Mammary epithelial cell (primary cell): ENCODE data around the gene TARP.

Experiments
- CTCF ChIP-seq, 2 donors: IDR thresholded peaks in 1 of 2; conservative IDR thresholded peaks in 1 of 2; 2 replicates each; pipeline ENCODE4 v1.5.1; 2011 to 2012; ENCODE audit warnings: inconsistent platforms in 2 of 2, low read length in 2 of 2, mild to moderate bottlenecking in 2 of 2, control low read depth in 1 of 2, low read depth in 1 of 2; ENCODE audit not compliant: insufficient read depth in 1 of 2; ENCODE audit errors: extremely low read depth in 1 of 2
- EZH2 ChIP-seq: IDR thresholded peaks from 2 replicates; pipeline ENCODE4 v1.6.1; 2012; ENCODE audit warnings: low read length, inconsistent platforms, borderline replicate concordance

- TF ChIP-seq CTCF (conservative IDR thresholded peaks at IDR 0.05 in 1 of 2, IDR thresholded peaks at IDR 0.05 in 1 of 2; ENCODE audit: extremely low read depth in 1 of 2, insufficient read depth in 1 of 2, low read depth in 1 of 2, low read length in 2 of 2) (no peak), EZH2 (no peak)
These were observed 16.1 kb downstream of the TARP start for GRCh38 chr7:38257350-38257677.
